Stimulated activated CD4-positive, alpha-beta T cell treated with anti-CD3 and anti-CD28 coated beads, TNF-alpha, amount 100 ng/mL, for 24 hours (primary cell): ENCODE results near the gene SERF2.
"Not testable (repeated sequence)": the region's sequence is repeated elsewhere in the genome, so short reads cannot be mapped to it uniquely, and the experiment has no call there.

Experiments
- DNase-seq, 3 experiments: peaks; one replicate each; pipeline ENCODE4 v3.0.0-alpha.2; 2020; ENCODE audit warnings: low read depth in 3 of 3

The SERF2 gene

DNA sequence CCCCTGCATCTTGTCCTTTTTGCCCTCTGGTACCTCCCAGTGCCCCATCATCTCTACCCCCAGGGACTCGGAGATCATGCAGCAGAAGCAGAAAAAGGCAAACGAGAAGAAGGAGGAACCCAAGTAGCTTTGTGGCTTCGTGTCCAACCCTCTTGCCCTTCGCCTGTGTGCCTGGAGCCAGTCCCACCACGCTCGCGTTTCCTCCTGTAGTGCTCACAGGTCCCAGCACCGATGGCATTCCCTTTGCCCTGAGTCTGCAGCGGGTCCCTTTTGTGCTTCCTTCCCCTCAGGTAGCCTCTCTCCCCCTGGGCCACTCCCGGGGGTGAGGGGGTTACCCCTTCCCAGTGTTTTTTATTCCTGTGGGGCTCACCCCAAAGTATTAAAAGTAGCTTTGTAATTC, 1.5 kb downstream of the SERF2 start:
- no peak for DNase-seq

DNA sequence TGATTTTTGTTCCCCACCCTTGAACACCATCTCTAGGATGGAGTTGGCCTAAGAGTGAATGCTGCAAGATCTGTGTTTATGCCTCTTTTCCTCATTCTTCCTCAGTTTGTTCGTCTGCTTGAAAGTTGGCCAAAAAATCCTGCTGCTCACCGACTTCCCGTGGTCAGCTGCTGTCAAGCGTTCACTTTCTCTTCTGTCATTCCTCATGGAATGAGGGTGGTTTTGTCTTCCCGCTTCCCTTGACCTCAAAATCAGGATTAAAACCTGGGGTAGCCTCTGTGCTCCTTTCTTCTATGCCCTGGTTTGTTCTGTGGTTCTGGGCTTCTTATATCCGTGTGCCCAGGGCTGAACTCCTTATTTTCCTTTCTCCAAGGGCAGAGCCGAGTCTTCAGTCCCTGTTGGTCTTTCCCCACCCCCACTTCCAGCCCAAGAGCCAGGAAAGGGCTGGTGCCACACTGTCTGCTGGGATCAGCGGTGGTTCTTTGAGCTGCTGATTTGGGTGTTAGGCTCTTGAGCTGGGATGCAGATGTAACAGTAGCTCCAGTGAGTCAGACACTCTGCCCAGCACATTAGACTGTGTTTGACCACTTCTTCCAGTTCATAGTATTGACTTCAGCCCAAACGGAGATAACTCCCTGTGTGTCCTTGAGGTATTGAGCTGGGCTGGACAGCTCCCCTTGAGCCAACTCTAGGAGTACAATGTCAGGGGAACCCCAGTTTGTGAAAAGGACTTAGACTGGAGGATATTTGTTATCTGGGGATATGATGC, 2.3 kb downstream of the SERF2 start:
- DNase-seq: no peak

DNA sequence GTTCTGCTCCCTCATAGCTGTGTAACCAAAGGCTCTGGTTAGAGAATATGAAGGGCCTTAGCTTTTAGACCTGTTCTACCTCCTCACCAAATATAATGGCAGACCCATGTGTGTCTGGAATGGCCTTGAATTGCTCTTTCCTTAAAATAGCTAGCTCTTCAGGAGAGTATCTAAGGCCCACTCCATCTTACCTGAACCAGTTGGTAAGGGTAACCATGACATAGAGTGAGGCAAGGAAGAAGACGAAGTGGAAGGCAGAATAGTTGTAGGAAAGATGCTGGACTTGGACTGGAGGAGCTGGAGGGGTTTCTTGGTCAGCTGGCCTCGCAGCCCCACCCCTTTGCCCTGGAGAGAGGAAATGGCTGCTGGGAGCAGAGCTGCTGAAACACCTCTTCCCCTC, 3.1 kb downstream of the SERF2 start:
- no peak for DNase-seq

DNA sequence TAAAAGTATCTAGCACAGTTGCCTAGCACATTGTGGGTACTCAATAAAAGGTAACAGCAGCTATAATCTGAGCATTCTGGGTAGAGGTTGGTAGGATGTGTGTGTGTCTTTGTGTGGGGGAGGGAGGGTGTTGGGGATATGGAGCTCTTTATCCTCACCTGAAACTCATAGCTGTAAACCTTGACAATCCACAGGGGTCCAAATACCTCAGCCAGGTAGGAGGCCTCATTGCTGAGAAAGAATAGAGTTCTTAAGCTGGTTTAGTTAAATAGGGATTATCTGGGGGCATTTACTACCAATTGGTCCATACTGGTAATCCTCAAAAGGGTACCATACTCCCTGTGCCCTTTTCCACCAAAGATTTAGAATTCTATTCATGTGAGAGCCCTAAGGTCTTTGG, 3.9 kb downstream of the SERF2 start:
- no peak for DNase-seq

DNA sequence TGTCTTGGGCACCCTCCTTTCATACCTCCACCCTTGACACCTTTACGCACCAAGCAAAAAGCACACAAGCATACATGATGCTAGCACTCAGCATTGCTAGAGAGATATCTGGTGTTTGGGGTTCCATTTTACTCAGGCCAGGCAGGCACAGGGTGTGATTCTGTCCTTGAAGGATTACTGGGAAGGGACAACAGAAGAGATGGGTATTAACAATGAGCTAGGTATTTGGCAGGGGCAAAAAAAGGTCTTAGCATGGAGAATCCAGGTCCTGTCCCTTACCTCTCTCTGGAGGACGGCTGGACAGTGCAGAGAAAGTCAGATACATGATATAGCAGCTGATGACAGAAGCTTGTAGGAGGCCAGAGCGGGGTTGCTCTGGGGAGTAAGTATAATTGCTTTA, 4.4 kb downstream of the SERF2 start:
- no peak for DNase-seq

DNA sequence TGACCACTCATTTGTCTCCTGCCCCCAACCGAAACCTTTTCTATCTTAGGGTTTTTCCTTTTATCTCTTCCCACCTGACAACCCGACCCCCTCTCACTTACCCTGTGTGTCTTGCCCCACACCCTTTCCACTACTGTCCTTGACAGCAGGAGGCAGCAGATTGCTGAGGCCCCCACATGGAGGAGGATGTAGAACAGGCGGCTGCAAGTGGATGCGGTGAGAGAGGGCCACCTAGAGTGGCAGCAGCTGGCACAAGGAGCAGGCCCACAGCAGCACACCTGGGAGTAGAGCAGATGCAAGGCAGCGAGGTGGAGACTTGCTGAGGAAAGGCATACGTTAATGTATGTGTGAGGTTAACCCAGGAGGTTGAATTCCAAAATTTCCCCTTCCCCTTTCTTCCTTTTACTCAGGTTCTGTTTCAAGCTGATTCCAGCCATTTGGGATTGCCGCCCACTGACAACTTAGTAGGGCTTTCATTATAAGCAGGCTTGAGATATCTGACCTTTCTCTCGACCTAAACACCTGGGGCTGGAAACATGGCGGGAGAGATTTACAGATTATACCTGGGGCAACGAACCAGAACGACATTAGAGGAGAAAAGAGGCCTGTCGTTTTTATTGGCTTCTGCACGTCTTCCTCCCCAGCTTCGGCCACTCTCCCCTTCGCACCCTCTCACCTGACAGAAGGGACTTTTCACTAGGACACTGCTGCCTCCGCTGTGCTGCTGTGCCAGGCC, 7.3 kb downstream of the SERF2 start:
- DNase-seq: no peak

DNA sequence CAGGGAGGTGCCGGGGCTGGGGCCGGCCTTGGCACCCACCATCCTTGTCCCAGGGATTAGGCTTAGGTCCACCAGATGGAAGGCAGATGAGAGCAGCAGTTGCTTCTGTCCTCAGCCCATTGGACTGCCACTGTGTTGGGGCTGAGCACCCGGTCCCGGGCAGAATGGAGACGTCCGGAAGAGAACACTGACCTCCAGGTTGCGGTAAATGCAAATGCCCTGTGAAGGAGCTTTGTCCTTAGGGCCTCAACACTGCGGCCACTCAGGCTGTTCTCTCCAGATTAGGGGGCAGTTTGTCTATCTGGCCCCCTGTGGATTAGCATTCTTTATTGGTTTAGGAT, 7.8 kb downstream of the SERF2 start, which contains the start of gene SERINC4:
TSS of gene SERINC4 (minus strand) at position 276 of the 341 bp plus-strand sequence. CDS start at position 42, 234 bp downstream.
- DNase-seq: no peak

DNA sequence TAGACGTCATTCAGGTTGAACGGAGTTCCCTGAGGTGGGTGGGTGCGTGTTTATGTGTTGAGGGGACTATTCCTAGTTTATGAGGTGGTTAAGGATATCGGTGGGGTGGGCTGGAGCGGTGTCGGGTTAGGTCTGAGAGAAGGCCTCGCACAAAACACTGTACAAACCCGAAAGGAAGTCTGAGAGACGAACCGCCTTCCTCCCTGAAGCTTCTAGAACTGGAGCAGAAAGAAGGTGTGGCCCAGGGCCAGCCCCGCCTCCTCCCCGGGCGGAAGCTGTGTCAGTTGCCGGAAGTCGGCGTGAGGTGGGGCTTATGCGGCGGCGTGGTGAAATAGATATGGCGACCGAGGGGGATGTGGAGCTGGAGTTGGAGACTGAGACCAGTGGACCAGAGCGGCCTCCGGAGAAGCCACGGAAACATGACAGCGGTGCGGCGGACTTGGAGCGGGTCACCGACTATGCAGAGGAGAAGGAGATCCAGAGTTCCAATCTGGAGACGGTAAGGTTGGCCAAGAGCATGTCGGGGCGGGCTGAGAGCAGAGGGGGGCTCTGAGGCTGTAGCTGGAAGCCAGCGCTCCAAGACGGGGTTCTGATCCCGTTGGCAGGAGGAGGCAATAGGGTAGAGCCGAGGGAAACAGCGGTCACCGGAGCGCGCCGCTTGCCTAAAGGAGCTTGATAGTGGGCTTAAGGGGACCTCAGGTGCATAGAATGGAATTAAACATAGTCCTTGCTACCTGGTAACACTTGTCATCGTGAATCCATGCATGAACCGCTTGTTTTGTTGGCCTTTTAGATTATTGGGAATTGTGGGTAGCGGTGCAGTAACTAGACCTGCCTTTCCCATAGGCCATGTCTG, 8.4 kb downstream of the SERF2 start, which contains the start of gene HYPK:
TSS of gene HYPK (plus strand) at position 314 of the 856 bp plus-strand sequence. CDS start at position 338, 24 bp downstream.
- peak; percentile 80 to 89 (median 87) for DNase-seq

DNA sequence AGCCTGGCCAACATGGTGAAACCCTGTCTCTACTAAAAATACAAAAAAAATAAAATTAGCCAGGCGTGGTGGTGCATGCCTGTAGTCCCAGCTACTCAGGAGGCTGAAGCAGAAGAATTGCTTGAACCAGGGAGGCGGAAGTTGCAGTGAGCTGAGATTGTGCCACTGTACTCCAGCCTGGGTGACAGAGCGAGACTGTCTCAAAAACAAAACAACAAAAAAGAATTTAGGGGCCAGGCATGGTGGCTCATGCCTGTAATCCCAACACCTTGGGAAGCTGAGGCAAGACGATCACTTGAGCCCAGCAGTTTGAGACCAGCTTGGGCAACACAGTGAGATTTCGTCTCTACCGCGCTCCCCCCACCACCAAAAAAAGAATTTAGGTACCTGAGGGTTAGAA, 10.6 kb downstream of the SERF2 start:
- DNase-seq: not testable (repeated sequence)

DNA sequence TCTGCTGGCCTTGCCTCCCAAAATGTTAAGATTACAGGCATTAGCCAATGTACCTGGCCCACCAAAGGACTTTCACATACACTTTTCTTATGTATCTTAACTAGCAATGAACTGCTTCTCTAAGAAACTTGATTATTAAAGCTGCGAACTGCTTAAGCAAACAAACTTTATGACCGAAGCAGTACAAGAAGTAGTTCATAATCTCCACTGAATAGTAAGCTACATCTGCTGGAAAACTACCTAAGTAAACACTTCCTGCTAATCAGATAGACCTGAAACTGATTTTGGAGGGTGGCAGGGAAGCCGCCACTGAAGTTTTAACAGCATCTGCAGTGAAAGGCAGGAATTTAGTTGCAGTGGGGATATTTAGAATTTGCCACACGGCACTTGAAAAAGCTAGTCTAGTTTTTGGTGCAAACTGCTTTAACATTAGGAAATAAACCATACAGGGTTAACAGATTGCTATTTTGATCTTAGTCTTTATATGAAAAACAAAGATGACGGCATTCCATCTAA, 16.4 kb downstream of the SERF2 start:
- no peak for DNase-seq

DNA sequence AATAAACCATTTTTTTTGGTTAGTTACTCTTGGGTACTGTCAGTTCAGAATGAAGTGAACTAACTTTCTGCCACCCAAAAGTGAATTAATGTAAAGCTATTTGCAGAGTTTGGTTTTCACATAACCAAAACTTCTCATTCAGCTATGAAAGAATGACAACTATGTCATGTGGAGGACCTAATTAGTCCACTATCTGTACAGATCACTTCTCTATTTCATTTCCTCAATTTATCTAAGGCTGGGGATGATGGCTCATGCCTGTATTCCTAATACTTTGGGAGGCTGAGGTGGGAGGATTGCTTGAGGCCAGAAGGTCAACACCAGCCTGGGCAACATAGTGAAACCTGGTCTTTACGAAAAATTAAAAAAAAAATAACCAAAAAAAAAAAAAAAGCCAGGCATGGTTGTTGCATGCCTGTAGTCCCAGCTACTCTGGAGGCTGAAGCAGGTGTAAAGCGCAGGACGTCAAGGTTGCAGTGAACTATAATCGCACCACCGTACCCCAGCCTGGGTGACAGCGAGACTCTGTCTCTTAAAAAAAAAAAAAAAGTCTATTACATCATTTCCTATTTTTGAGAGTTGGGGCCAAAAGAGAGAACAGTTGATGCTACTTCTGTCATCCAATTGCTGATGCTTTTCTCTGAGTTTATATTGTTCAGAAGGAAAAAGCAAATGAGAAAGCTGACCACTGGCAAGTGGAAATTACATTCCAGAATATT, 17.0 kb downstream of the SERF2 start:
- no peak for DNase-seq

DNA sequence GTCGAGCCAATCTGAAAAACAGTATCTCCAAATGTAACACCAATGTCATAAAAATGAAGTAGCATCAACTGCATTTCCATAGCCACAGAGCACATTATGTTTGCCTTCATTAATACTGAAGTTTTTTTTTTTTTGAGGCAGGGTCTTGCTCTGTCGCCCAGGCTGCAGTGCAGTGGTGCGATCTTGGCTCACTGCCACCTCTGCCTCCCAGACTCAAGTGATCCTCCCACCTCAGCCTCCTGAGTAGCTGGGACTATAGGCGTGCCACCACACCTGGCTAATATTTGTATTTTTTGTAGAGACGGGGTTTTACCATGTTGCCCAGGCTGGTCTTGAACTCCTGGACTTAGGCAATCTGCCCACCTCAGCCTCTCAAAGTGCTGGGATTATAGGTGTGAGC, 22.9 kb downstream of the SERF2 start:
- DNase-seq: not testable (repeated sequence)

DNA sequence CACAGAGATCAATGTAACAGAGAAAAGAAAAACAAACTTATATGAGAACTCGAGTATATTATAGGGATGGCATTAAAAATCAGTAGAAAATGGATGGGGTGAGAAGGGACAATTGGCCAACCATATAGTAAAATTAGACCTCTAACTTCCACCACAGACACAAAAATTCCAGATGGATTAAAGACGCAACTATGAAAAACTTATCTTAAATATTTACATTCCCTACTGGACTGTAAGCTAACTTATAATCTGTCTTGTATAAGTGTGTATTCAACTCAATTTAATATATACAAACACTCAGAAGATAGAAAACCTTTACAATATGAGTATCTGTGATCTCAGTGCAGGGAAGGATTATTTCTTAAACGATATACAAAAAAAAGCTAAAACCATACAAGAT, 29.4 kb downstream of the SERF2 start:
- no peak for DNase-seq

DNA sequence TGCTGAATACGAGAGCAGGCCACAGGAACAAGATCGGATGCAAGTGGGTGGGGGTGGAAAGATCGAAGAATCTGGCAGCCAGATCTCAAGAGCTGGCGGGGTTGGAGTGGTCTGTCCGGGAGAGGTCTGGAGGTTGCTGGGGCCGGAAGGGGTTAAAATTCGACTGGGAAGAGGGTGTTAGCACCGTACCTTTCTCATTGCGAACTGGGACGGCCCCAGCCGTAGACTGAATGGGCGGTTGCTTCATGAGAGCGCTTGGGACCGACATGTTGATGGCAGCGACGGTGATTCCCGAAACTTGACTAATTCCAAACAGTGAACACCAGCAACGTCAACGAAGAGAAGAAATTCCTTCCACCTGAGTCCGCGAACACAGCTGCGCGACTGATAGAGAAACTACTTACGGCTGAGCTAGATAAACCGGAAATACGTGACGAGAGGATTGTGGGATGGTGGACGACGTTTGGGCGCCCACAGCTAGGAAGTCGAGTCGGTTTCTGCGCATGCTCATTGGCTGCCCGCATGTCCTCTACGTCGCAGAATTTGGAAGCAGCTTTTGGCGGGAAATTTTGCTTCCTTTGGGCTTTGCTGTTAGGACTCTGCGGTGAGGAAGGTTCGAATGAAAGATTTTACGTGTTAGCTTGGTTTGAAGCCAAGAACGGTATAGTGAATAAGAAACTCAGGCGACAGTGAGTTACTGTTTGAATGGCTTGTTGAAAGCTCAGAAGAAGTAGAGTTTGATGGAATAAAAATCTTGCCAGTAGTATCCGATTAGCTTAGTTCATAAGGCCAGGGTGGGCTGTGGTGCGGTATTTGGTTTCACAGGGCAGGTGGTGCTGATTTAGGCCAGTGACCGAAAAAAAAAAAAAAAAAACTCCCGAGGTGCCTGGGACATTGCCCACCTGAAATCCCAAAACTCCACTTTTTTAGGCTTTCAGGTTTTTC, 32.5 kb downstream of the SERF2 start, which contains the start of gene MFAP1:
TSS of gene MFAP1 (minus strand) at position 389 of the 945 bp plus-strand sequence. CDS start at position 268, 121 bp downstream.
- DNase-seq: peak; percentile 83 to 90 (median 90)

DNA sequence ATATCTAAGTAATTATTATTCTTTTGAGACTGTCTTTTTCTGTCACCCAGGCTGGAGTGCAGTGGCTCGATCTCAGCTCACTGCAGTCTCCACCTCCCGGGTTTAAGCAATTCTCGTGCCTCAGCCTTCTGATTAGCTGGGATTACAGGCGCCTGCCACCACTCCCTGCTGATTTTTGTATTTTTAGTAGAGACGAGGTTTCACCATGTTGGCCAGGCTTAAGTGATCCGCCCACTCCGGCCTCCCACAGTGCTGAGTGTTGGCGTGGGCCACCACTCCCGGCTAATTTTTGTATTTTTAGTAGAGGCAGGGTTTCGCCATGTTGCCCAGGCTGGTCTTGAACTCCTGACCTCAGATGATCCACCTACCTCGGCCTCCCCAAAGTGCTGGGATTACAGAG, 33.2 kb downstream of the SERF2 start:
- DNase-seq: not testable (repeated sequence)

DNA sequence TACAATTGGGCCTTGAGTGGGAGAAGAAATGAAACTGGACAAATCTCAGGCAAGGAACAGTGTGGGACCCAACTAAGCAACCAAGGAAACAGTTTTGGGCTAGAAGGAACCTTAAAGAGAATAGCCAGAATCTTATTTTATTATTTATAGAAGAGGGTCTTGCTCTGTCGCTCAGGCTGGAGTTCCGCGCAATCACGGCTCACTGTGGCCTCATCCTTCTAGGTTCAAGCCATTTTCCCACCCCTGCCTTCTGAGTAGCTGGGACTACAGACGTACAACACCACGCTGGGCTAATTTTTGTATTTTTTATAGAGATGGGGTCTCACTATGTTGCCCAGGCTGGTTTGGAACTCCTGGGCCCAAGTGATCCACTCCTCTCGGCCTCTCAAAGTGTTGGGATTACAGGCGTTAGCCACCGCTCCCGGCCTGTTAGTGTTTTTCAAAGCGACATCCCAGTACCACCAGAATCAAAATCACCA, 33.9 kb downstream of the SERF2 start:
- no peak for DNase-seq

DNA sequence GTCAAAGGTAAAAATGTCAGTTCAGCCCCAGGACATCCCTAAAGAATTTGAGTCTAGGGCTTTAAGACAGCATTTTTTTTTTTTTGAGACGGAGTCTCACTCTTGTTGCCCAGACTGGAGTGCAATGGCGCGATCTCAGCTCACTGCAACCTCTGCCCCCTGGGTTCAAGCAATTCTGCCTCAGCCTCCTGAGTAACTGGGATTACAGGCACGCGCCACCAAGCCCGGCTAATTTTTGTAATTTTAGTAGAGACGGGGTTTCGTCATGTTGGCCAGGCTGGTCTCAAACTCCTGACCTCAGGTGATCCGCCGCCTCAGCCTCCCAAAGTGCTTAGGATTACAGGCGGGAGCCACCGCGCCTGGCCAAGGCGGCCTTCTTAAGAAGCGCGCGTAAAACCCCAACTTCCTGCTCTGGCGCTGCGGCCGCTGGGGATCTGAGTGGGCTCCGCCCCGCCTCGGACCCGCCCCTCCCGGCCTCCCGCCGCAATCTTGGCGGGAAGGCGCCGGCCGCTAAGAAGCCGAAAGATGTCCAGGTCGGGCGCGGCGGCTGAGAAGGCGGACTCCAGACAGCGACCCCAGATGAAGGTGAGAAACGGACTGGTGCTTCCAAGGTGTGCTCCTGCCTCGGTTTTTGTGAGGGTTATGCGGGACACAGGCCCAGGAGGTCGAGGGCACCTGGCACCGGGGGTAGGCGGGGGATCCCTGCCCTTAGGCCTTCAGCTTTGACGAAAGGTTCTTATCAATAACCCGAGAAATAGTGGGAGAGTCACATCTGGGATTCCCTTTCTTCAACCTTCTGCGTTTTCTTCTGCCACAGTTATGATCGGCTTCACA, 34.6 kb downstream of the SERF2 start, which contains the start of gene WDR76:
TSS of gene WDR76 (plus strand) at position 495 of the 834 bp plus-strand sequence. CDS start at position 526, 31 bp downstream.
- DNase-seq: peak; percentile 62 to 86 (median 63)

DNA sequence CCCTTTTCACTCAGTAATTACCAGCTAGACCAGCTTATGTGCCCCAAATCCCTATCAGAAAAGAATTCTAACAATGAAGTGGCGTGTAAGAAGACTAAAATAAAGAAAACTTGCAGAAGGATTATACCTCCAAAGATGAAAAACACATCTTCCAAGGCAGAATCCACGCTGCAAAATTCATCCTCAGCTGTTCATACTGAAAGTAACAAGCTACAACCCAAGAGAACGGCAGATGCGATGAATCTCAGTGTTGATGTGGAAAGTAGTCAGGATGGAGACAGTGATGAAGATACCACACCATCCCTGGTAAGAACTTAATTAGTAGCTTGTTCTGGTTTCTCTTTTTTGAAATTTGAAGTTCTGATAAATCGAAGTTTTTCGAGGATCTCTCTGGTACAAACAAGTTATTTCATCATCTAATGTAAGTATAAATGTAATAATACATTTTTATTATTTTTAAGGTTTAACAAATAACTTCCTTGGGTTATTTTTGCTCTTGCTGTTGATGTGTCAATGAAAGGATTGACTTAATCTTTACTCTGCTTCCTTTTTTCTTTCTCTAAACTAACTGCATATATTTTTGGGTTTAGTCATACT, 36.0 kb downstream of the SERF2 start:
- DNase-seq: peak in 1 of 3 experiments; percentile 19
